HG03469 (cell line): Measurements from ENCODE around the gene SPEM2.

Experiments used
- ATAC-seq: cut with Tn5 transposase; IDR thresholded peaks from one replicate; pipeline ENCODE4 v1.9.1; 2021; ENCODE audit warnings: mild to moderate bottlenecking, moderate library complexity, moderate number of reproducible peaks; ENCODE audit not compliant: unreplicated experiment

Gene SPEM2

GRCh38 chr17:7440113-7440833, 14.9 kb downstream of the SPEM2 start:
- ATAC-seq: no peak

DNA sequence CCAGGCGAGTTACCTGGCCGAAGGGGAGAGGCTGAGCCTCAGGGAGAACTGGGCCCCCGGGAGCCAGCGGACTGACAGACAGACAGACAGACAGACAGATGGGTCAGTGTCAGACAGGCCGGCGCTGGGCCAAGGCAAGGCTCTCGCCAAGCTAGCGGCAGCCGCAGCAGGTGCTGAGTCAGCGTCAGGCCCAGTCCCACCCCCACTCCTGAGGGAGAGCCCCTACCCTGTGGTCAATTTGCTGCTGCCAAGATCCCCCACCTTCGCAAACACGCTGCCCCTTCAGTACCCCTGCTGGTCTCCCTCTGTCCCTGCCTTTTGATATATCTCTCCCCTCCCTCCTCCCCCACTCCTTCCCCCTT, 15.4 kb downstream of the SPEM2 start:
- no peak for ATAC-seq

GRCh38 chr17:7441266-7441665, 15.8 kb downstream of the SPEM2 start:
- ATAC-seq: no peak

DNA sequence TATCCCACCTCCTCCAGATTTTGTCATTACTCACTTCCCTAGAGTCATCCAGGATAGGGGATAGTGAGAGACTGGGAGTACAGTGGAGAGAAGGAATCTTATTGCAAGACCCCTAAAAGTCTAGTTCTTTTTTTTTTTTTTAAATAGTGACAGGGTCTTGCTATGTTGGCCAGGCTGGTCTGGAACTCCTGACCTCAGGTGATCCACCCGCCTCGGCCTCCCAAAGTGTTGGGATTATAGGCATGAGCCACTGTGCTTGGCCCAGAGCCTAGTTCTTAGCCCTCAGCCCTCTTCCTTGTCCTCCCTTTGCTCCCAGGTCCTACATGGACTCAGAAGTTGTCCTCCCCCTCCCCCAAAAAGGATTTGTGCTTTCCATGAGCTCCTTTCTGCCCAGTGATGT, 16.7 kb downstream of the SPEM2 start:
- no peak for ATAC-seq

- no peak for ATAC-seq
These were observed 18.4 kb downstream of the SPEM2 start for GRCh38 chr17:7443499-7444485.

DNA sequence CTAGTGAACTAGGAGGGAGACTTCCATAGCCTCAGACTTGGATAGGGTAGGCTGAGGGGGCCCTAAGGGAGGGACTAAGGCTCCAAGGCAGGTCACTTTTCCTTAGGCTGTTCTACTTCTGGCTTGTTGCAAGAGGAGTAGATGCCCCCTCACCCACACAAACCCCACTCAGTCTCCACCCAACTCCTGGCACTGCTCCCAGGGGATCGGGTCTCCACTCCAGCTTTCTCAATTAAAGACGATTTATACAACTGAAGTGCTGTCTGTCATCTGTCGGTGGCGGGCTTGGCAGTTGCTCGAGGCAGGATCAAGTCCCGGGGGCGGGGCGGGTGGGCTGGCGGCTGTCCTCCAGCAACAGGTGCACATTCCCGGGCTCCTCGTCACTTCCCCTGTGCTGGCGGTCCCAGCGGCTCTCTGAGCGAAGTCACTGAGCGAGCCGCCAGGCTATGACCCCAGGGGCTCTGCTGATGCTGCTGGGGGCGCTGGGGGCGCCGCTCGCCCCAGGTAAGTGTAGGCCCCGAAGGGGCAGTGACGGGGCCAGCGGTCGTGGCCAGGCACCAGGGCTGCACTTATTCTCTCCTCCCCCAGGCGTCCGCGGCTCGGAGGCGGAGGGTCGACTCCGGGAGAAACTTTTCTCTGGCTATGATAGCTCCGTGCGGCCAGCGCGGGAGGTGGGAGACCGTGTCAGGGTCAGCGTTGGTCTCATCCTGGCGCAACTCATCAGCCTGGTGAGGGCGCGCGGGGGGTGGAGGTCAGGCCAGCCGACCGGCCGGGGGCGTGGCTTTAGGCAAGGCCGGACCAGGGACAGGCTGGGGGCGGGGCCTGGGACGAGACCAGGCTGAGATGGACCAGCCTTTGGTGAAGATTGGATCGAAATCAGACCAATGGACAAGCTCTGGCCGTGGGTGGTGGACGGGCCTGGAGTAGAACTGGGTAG, 19.5 kb downstream of the SPEM2 start, which contains the start of gene CHRNB1:
TSS of gene CHRNB1 (plus strand) at position 380 of the 937 bp plus-strand sequence. CDS start at position 447, 67 bp downstream.
- no peak for ATAC-seq

- no peak for ATAC-seq
These were observed 20.2 kb downstream of the SPEM2 start for GRCh38 chr17:7445619-7445968.

GRCh38 chr17:7448461-7448860, 23.0 kb downstream of the SPEM2 start:
- no peak for ATAC-seq

DNA sequence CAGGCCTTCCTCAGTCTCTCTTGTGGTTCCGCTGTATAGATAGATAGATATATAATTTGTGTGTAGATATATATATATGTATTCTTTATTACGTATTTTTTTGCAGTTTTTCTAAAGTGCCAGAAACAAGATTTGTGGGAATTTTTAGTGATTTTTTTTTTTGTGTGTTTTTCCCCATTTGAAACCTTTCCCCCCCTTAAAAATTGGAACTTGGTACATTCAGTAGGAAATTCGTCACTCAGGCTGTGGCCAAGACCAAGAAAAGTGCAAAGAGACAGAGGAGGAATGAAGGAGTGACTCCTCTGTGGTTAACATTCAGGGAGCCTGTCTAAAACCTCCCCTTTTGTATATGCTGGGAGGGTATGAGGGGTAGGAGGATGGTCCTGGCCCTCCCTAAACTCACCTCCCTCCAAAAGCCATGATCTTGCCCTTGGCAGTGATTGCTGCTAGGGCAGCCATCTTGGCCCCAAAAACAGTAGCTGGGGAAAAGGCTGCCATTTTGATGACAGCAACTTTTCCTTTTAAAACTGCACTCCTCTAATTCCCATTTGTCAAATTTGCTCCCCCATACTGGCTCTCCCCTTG, 34.6 kb downstream of the SPEM2 start:
- no peak for ATAC-seq

- no peak for ATAC-seq
These were observed 35.6 kb downstream of the SPEM2 start for GRCh38 chr17:7460850-7461660.

- no peak for ATAC-seq
These were observed 37.3 kb downstream of the SPEM2 start for GRCh38 chr17:7462474-7463371.

DNA sequence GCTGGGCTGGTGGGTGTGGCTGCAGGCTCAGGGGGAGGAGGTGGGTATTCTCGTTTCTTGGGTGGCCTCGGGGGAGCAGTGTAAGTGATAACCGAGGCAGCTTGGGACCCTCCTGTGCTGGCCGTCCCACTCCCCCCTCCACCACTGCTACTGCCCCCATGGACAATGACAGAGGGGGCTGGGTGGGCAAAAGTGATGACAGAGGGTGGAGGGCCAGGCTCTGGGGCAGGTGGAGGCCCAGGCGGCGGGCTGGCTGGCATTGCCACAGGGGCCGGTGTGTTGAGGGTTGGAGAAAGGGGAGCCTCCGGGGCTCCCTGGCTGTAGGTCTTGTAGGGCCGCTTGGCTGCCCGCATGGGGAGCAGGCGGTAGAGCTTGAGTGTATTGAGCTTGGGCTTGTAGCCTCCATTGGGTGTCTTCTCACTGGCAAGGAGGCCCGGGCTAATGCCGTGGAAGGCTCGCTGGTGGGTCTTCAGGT, 38.0 kb downstream of the SPEM2 start:
- no peak for ATAC-seq

- ATAC-seq: no peak
These were observed 38.7 kb downstream of the SPEM2 start for GRCh38 chr17:7464081-7464480.

GRCh38 chr17:7465597-7466275, 40.3 kb downstream of the SPEM2 start:
- no peak for ATAC-seq

- no peak for ATAC-seq
These were observed 40.9 kb downstream of the SPEM2 start for GRCh38 chr17:7466318-7466638.

GRCh38 chr17:7466639-7467341, 41.4 kb downstream of the SPEM2 start:
- ATAC-seq: no peak

DNA sequence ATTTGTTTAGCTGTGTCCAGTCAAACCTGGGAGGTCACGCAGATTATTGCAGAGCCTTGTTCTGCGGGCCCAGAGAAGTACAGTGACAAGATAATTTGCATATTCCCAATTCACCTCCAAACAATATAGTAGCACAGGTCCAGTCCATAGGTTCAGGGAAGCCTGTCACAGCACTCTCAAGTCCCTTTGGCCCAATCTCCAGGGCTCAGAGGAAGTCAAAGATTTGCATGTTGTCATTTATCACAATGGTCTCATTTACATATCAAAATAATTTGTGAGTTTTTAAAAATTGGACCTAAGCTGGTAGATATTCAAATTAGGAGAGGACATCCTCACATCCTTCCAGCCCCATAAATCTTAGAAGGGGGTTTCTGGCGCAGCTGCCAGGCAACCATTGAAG, 42.1 kb downstream of the SPEM2 start:
- ATAC-seq: no peak

DNA sequence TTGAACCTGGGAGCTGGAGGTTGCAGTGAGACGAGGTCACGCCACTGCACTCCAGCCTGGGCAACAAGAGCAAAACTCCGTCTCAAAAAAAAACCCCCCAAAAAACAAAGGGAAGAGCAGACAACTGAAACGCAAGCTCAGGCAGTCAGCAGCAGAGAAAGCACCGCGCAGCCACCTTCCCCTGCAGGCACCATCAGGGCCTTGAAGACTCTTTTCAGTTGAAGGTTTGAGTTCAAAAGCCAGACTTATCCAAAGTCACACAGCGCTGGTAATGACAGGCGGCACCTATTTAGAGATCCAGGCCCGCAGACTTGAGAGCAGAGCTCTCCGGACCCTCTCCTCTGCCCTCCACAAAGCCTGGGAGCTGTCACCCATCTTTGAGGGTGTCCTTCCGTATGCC, 42.9 kb downstream of the SPEM2 start:
- no peak for ATAC-seq
